ENCODE data around the gene TNFAIP8L3. TPM values are rescaled to one million over a fixed set of nuclear protein-coding genes. Genes with fewer than 3 reads are reported as not detected.

The TNFAIP8L3 gene
- 4.1 and 7.5 TPM in 2 replicates for total RNA-seq

GRCh38 chr15:51094606-51095569 lies at the start of gene TNFAIP8L3:
TSS of gene TNFAIP8L3 (minus strand) at chr15:51094906. CDS start at chr15:51094595, 311 bp downstream.

Other genes starting within 250 kb of the TNFAIP8L3 start
- 11.3 and 11.4 TPM in 2 replicates for gene AP4E1, start 186.2 kb downstream of the TNFAIP8L3 start, total RNA-seq
- gene CYP19A1, start 243.7 kb upstream of the TNFAIP8L3 start, total RNA-seq: 0.13 and 0.56 TPM in 2 replicates
- gene GLDN, start 246.7 kb upstream of the TNFAIP8L3 start, total RNA-seq: 3.0 and 6.5 TPM in 2 replicates